HEK293T (cell line): ENCODE measurements around the gene ADAMTS17.

Experiments used
- CTBP1 ChIP-seq: fragments of 450-650 bp; IDR thresholded peaks from 2 replicates; pipeline ENCODE4 v1.6.1; 2016; ENCODE audit warnings: borderline replicate concordance
- FOXK2 ChIP-seq: fragments of 450-650 bp; IDR thresholded peaks from 2 replicates; pipeline ENCODE4 v1.6.1; 2016; ENCODE audit warnings: mild to moderate bottlenecking
- FOXM1 ChIP-seq: fragments of 450-650 bp; IDR thresholded peaks from 2 replicates; pipeline ENCODE4 v1.6.1; 2017; ENCODE audit warnings: mild to moderate bottlenecking, borderline replicate concordance
- L3MBTL2 ChIP-seq: fragments of 450-650 bp; conservative IDR thresholded peaks from 2 replicates; pipeline ENCODE4 v1.6.1; 2016; ENCODE audit warnings: mild to moderate bottlenecking
- TARDBP ChIP-seq: fragments of 450-650 bp; IDR thresholded peaks from 2 replicates; pipeline ENCODE4 v1.6.1; 2016

DNA sequence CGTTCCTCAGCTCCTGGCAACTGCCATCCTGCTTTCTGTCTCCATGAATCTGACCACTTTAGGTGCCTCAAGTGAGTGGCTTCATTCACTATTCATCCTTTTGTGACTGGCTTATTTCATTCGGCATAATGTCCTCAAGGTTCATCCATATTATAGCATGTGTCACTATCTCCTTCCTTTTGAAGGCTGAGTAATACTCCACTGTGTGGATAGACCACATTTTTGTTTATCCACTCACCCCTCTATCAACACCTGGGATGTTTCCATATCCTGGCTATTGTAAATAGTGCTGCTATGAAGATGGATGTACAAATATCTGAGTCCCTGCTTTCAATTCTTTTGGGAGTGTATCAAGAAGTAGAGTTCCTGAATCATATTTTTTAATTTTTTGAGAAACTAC is 98.8 kb downstream of the ADAMTS17 start:
- TF ChIP-seq FOXM1 (no peak), TARDBP (no peak), L3MBTL2 (no peak), CTBP1 (no peak), FOXK2 (no peak)
